CD4-positive, alpha-beta memory T cell (primary cell): Measurements from ENCODE around the gene TRIM23. TPM values are rescaled to one million over a fixed set of nuclear protein-coding genes. Genes with fewer than 3 reads are reported as not detected.
"Not testable (repeated sequence)": the region's sequence is repeated elsewhere in the genome, so short reads cannot be mapped to it uniquely, and the experiment has no call there.

ENCODE experiments used
- CTCF ChIA-PET: fragments of 350-600 bp; sonication (Branson Sonifier 250); formaldehyde crosslinking; loops from one replicate; lab custom pipeline; 2021; ENCODE audit warnings: inconsistent platforms; ENCODE audit not compliant: partially characterized antibody; lab: Charles Lee
- POLR2A ChIA-PET: fragments of 350-600 bp; sonication (Branson Sonifier 250); formaldehyde crosslinking; loops from one replicate; lab custom pipeline; 2021; ENCODE audit not compliant: partially characterized antibody; lab: Charles Lee
- DNase-seq, 5 donors: peaks; one replicate each; pipeline versions ENCODE4 v3.0.0 to v3.0.0-alpha.2; 2020 to 2022; ENCODE audit warnings: mixed read lengths in 1 of 5
- H3K27ac ChIP-seq: one replicate; pipeline ENCODE4 v1.7.0; 2013; ENCODE audit warnings: low read depth, low read length
- H3K27me3 ChIP-seq: 2 replicates; pipeline ENCODE4 v1.7.0; 2013; ENCODE audit warnings: mild to moderate bottlenecking, low read length, moderate library complexity; ENCODE audit not compliant: insufficient read depth
- H3K36me3 ChIP-seq: 2 replicates; pipeline ENCODE4 v1.7.0; 2013; ENCODE audit warnings: mild to moderate bottlenecking, low read length, moderate library complexity; ENCODE audit not compliant: insufficient read depth
- H3K4me1 ChIP-seq: 2 replicates; pipeline ENCODE4 v1.7.0; 2013; ENCODE audit warnings: mild to moderate bottlenecking, low read length, moderate library complexity; ENCODE audit not compliant: insufficient read depth
- H3K4me3 ChIP-seq, 2 donors: one replicate each; pipeline ENCODE4 v1.7.0; 2013; ENCODE audit warnings: low read length in 2 of 2, mild to moderate bottlenecking in 1 of 2
- H3K9me3 ChIP-seq, 2 donors: one replicate each; pipeline ENCODE4 v1.7.0; 2013; ENCODE audit warnings: low read length in 2 of 2, control low read depth in 1 of 2; ENCODE audit not compliant: control insufficient read depth in 1 of 2
- H3K27ac Mint-ChIP-seq, 7 donors: one replicate each; pipeline ENCODE4 v1.8.0; 2020 to 2021; ENCODE audit warnings: mixed read lengths in 7 of 7, mild to moderate bottlenecking in 6 of 7, inconsistent platforms in 3 of 7, moderate library complexity in 3 of 7
- H3K27me3 Mint-ChIP-seq, 2 donors: one replicate each; pipeline ENCODE4 v1.8.0; 2020 to 2021; ENCODE audit warnings: mixed read lengths in 2 of 2
- H3K36me3 Mint-ChIP-seq, 2 donors: one replicate each; pipeline ENCODE4 v1.8.0; 2020 to 2021; ENCODE audit warnings: mixed read lengths in 2 of 2, inconsistent platforms in 1 of 2, mild to moderate bottlenecking in 1 of 2
- H3K4me1 Mint-ChIP-seq, 4 donors: one replicate each; pipeline ENCODE4 v1.8.0; 2020 to 2021; ENCODE audit warnings: mixed read lengths in 4 of 4, mild to moderate bottlenecking in 1 of 4
- H3K4me3 Mint-ChIP-seq, 8 donors: one replicate each; pipeline ENCODE4 v1.8.0; 2020 to 2021; ENCODE audit warnings: mixed read lengths in 8 of 8, mild to moderate bottlenecking in 7 of 8, moderate library complexity in 6 of 8, inconsistent platforms in 3 of 8
- H3K9me3 Mint-ChIP-seq, 8 donors: one replicate each; pipeline ENCODE4 v1.8.0; 2020 to 2021; ENCODE audit warnings: mixed read lengths in 8 of 8, mild to moderate bottlenecking in 5 of 8, inconsistent platforms in 3 of 8, moderate library complexity in 1 of 8
- intact Hi-C: fragments of 100-400 bp; cut with micrococcal nuclease; formaldehyde crosslinking; loops from one replicate; pipeline ENCODE4 v1.15.1; 2023
- polyA plus RNA-seq, 2 donors: library from polyadenylated mRNA; unstranded; fragments of 300-500 nt; fragmentation: Illumina TruSeq; gene quantifications; one replicate each; pipeline ENCODE4 v1.2.3, GENCODE V29; 2021
- total RNA-seq, 2 experiments: library from RNA; stranded (reverse); gene quantifications; one replicate each; pipeline ENCODE4 v1.2.3, GENCODE V29; 2021

Gene TRIM23
- total and polyA plus RNA-seq, 4 experiments from 2014 or later: 10.2 to 25.4 (median 17.2) TPM

GRCh38 chr5:65621961-65622360 lies 2.2 kb downstream of the TRIM23 start:
- H3K27ac ChIP-seq, H3K9me3 ChIP-seq, DNase-seq, H3K4me3 ChIP-seq, H3K9me3 Mint-ChIP-seq, H3K27me3 ChIP-seq, H3K27me3 Mint-ChIP-seq, POLR2A ChIA-PET, CTCF ChIA-PET, H3K36me3 ChIP-seq: not testable (repeated sequence)
- peak overlapping the region in 4 of 8 donors; percentile 31 to 100 (median 74) for H3K4me3 Mint-ChIP-seq
- H3K27ac Mint-ChIP-seq: peak overlapping the region in 2 of 7 donors; percentile 19 to 99
- H3K4me1 Mint-ChIP-seq: peaks cover 29 to 73% (median 41%) of the 10 kb centered on the region in 4 donors
- intact Hi-C loops: loop anchor here (5.0 kb wide), 1 partner anchor 35 kb away; no protein-coding TSS in a partner anchor
- peaks cover 10 to 37% of the 10 kb centered on the region in 2 donors for H3K36me3 Mint-ChIP-seq
- H3K4me1 ChIP-seq: peaks cover 34% of the 10 kb centered on the region

GRCh38 chr5:65620021-65620420 lies 4.1 kb downstream of the TRIM23 start:
- intact Hi-C loops: loop anchor here (5.0 kb wide), 1 partner anchor 33 kb away; no protein-coding TSS in a partner anchor
- Histone ChIP-seq H3K27me3 (no peaks in the 10 kb centered on the region), H3K27ac (no peak overlapping the region), H3K4me3 (no peak overlapping the region), H3K36me3 (peaks cover 7% of the 10 kb centered on the region), H3K4me1 (peaks cover 20% of the 10 kb centered on the region), H3K9me3 (no peaks in the 10 kb centered on the region)
- Mint-ChIP-seq H3K4me1 (peaks cover 26 to 65% (median 37%) of the 10 kb centered on the region in 4 donors), H3K9me3 (peaks cover 0 to 2% (median 0%) of the 10 kb centered on the region in 8 donors), H3K27me3 (peaks cover 2 to 3% of the 10 kb centered on the region in 2 donors), H3K36me3 (peaks cover 15 to 39% of the 10 kb centered on the region in 2 donors), H3K27ac (peak overlapping the region in 1 of 7 donors; percentile 18), H3K4me3 (no peak overlapping the region)
- ChIA-PET CTCF (interaction anchor here (1.3 kb wide), 1 partner anchor 11 kb away, joined by 3 read pairs; no protein-coding TSS in a partner anchor), POLR2A (interaction anchor here (0.7 kb wide), 1 partner anchor 56 kb away, joined by 3 read pairs; no protein-coding TSS in a partner anchor)
- no peak for DNase-seq

GRCh38 chr5:65612298-65612907 lies 11.7 kb downstream of the TRIM23 start:
- no peak overlapping the region for H3K27ac Mint-ChIP-seq
- no peak overlapping the region for H3K4me3 Mint-ChIP-seq
- H3K4me1 ChIP-seq: no peaks in the 10 kb centered on the region
- H3K4me1 Mint-ChIP-seq: peaks cover 5 to 16% (median 12%) of the 10 kb centered on the region in 4 donors
- DNase-seq: no peak
- POLR2A ChIA-PET: interaction anchor here (0.9 to 2.0 kb wide), 3 partner anchors 11 to 49 kb away, joined by 5 to 10 read pairs (median 7); partner anchors contain the start of genes CENPK, PPWD1 and TRIM23
- peaks cover 51 to 64% of the 10 kb centered on the region in 2 donors for H3K36me3 Mint-ChIP-seq
- intact Hi-C loops: no loop called here
- H3K27me3 Mint-ChIP-seq: no peaks in the 10 kb centered on the region
- CTCF ChIA-PET: interaction anchor here (1.3 kb wide), 1 partner anchor 11 kb away, joined by 5 read pairs; the partner anchor contains the start of gene TRIM23
- H3K27ac ChIP-seq: no peak overlapping the region
- H3K36me3 ChIP-seq: peaks cover 59% of the 10 kb centered on the region
- no peaks in the 10 kb centered on the region for H3K9me3 Mint-ChIP-seq
- H3K9me3 ChIP-seq: no peaks in the 10 kb centered on the region
- no peak overlapping the region for H3K4me3 ChIP-seq
- no peaks in the 10 kb centered on the region for H3K27me3 ChIP-seq

GRCh38 chr5:65611524-65611923 lies 12.6 kb downstream of the TRIM23 start:
- ChIA-PET POLR2A (interaction anchor here (0.9 to 1.5 kb wide), 2 partner anchors 12 to 48 kb away, joined by 5 to 10 read pairs; partner anchors contain the start of genes CENPK, PPWD1 and TRIM23), CTCF (interaction anchor here (1.3 kb wide), 1 partner anchor 12 kb away, joined by 5 read pairs; the partner anchor contains the start of gene TRIM23)
- no peak for DNase-seq
- Mint-ChIP-seq H3K4me1 (peaks cover 5 to 13% (median 12%) of the 10 kb centered on the region in 4 donors), H3K27me3 (no peaks in the 10 kb centered on the region), H3K36me3 (peaks cover 57 to 69% of the 10 kb centered on the region in 2 donors), H3K27ac (peak overlapping the region in 1 of 7 donors; percentile 57), H3K4me3 (no peak overlapping the region), H3K9me3 (no peaks in the 10 kb centered on the region)
- H3K27me3 ChIP-seq: no peaks in the 10 kb centered on the region
- intact Hi-C loops: no loop called here
- no peaks in the 10 kb centered on the region for H3K9me3 ChIP-seq
- H3K36me3 ChIP-seq: peaks cover 68% of the 10 kb centered on the region
- no peaks in the 10 kb centered on the region for H3K4me1 ChIP-seq
- no peak overlapping the region for H3K4me3 ChIP-seq
- H3K27ac ChIP-seq: no peak overlapping the region

GRCh38 chr5:65601761-65602160 lies 22.4 kb downstream of the TRIM23 start:
- H3K4me3 ChIP-seq, DNase-seq, H3K27me3 Mint-ChIP-seq, intact Hi-C loops, CTCF ChIA-PET, H3K4me1 ChIP-seq, H3K27me3 ChIP-seq, H3K9me3 Mint-ChIP-seq, POLR2A ChIA-PET, H3K9me3 ChIP-seq, H3K4me3 Mint-ChIP-seq, H3K27ac ChIP-seq: not testable (repeated sequence)
- peak overlapping the region in 1 of 7 donors; percentile 25 for H3K27ac Mint-ChIP-seq
- H3K4me1 Mint-ChIP-seq: peaks cover 6 to 16% (median 9%) of the 10 kb centered on the region in 4 donors
- peaks cover 38% of the 10 kb centered on the region for H3K36me3 ChIP-seq
- peaks cover 70 to 76% of the 10 kb centered on the region in 2 donors for H3K36me3 Mint-ChIP-seq

GRCh38 chr5:65588694-65589093 lies 35.4 kb downstream of the TRIM23 start:
- Mint-ChIP-seq H3K27ac (no peak overlapping the region), H3K27me3 (no peaks in the 10 kb centered on the region), H3K36me3 (peaks cover 31 to 55% of the 10 kb centered on the region in 2 donors), H3K4me3 (no peak overlapping the region), H3K9me3 (no peaks in the 10 kb centered on the region), H3K4me1 (peaks cover 0 to 2% (median under 1%) of the 10 kb centered on the region in 4 donors)
- H3K9me3 ChIP-seq: no peaks in the 10 kb centered on the region
- no peaks in the 10 kb centered on the region for H3K4me1 ChIP-seq
- H3K36me3 ChIP-seq: peaks cover 46% of the 10 kb centered on the region
- no peak overlapping the region for H3K27ac ChIP-seq
- POLR2A ChIA-PET: interaction anchor here (2.7 kb wide), 1 partner anchor 26 kb away, joined by 9 read pairs; the partner anchor contains the start of genes CENPK and PPWD1
- CTCF ChIA-PET: no interaction called here
- H3K27me3 ChIP-seq: no peaks in the 10 kb centered on the region
- intact Hi-C loops: loop anchor here (5.0 kb wide), 1 partner anchor 34 kb away; the partner anchor contains the start of gene TRIM23
- no peak for DNase-seq
- H3K4me3 ChIP-seq: no peak overlapping the region

- no peak overlapping the region for H3K4me3 Mint-ChIP-seq
- intact Hi-C loops: no loop called here
- no peaks in the 10 kb centered on the region for H3K9me3 Mint-ChIP-seq
- ChIA-PET POLR2A (interaction anchor here (1.9 kb wide), 1 partner anchor 14 kb away, joined by 8 read pairs; the partner anchor contains the start of genes CENPK and PPWD1), CTCF (no interaction called here)
- H3K9me3 ChIP-seq: no peaks in the 10 kb centered on the region
- peaks cover 55 to 72% of the 10 kb centered on the region in 2 donors for H3K36me3 Mint-ChIP-seq
- no peak overlapping the region for H3K4me3 ChIP-seq
- H3K4me1 ChIP-seq: no peaks in the 10 kb centered on the region
- DNase-seq: no peak
- H3K27me3 ChIP-seq: no peaks in the 10 kb centered on the region
- peaks cover 29 to 42% (median 32%) of the 10 kb centered on the region in 4 donors for H3K4me1 Mint-ChIP-seq
- no peaks in the 10 kb centered on the region for H3K27me3 Mint-ChIP-seq
- H3K36me3 ChIP-seq: peaks cover 28% of the 10 kb centered on the region
- H3K27ac ChIP-seq: no peak overlapping the region
- H3K27ac Mint-ChIP-seq: peak overlapping the region in 3 of 7 donors; percentile 30 to 64 (median 60)
Observed at GRCh38 chr5:65577141-65577540, 47.0 kb downstream of the TRIM23 start.
